GM18858 (cell line): ENCODE results near the gene ETV6.
A peak's percentile ranks its signal among the peaks of the same experiment; 100 is the strongest.

ENCODE experiments used
- ATAC-seq: cut with Tn5 transposase; IDR thresholded peaks from one replicate; pipeline ENCODE4 v1.9.1; 2021; ENCODE audit not compliant: unreplicated experiment

The ETV6 gene

DNA sequence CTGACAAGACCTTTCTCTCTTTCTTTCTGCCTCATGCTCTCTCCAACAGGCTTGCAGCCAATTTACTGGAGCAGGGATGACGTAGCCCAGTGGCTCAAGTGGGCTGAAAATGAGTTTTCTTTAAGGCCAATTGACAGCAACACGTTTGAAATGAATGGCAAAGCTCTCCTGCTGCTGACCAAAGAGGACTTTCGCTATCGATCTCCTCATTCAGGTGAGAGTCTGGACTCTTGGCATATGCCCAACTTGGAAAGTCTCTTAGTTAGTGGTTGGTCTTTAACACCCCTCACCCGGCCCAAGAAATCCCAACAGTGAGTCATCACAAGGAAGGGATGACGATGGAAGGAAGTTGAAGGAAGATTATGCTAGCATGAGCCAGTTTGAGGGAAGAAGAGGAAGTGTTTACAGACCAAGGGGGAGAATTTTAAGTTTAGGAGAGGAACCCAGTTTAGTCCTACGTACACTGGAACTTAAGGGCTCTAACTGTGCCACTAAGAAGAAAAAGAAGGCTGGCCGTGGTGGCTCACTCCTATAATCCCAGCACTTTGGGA lies 189.7 kb downstream of the ETV6 start:
- no peak for ATAC-seq

GRCh38 chr12:11840366-11840765 lies 190.9 kb downstream of the ETV6 start:
- no peak for ATAC-seq

DNA sequence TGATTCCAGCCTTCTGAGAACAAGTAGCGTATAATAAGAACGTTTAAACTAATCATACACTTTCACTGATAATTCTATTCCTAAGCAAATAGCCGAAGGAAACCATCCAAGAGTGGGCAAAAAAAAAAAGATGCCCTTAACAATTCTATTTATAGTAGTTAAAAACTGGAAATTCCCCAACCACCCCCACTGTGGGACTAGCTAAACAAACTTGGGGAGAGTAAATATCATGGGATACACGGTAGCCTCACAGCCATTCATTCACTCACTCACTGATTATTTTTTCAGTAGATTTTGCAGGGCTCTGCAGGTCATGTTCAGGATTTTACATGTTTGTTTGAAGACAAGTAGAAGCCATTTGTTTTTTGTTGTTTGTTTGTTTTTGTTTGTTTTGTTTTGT lies 197.0 kb downstream of the ETV6 start:
- ATAC-seq = no peak

- no peak for ATAC-seq
Measured at GRCh38 chr12:11847539-11847938, 198.1 kb downstream of the ETV6 start.

DNA sequence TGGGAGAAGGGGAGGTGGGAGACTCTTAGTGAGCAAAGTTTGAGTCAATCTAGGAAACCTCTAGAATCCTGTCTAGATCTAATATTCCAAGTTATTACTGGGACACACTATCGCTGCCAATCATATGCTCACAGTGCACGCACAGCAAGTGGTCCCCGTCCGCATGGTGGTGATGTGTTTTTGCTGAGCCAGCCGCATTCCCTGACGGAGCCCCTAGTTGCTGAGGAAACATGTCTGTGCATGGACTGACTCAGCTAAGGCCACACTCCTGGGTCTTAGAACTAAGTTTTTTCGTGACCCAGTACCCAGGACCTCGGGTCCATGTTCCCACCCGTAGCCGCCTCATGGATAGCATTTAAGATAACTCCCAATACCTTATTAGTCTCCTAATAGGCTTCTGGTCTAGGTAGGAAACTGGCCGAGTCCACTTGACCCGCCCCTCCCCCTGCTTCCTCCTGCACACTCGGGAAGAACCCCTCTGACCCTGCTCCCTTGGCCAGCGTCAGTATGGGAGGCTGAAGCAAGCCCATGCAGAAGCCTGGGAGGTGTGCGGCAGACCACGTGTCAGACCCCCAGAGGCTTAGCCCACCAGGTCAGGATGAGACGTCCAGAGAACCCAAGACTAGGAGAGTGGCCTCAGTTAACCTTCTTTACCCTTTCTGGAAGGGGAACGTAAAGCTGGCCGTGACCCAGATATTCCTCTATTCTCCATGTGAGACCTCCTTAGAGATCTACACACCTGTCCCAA lies 200.5 kb downstream of the ETV6 start:
- no peak for ATAC-seq

- ATAC-seq = no peak
Measured at GRCh38 chr12:11853126-11853525, 203.7 kb downstream of the ETV6 start.

GRCh38 chr12:11854011-11854499 lies 204.6 kb downstream of the ETV6 start:
- ATAC-seq = no peak

GRCh38 chr12:11855983-11856374 lies 206.5 kb downstream of the ETV6 start:
- peak; percentile 54 for ATAC-seq

GRCh38 chr12:11856971-11857370 lies 207.5 kb downstream of the ETV6 start:
- ATAC-seq = no peak

- ATAC-seq = no peak
Measured at GRCh38 chr12:11859705-11860425, 210.4 kb downstream of the ETV6 start.

- ATAC-seq = no peak
Measured at GRCh38 chr12:11861155-11861863, 211.8 kb downstream of the ETV6 start.

- no peak for ATAC-seq
Measured at GRCh38 chr12:11861864-11862600, 212.6 kb downstream of the ETV6 start.

DNA sequence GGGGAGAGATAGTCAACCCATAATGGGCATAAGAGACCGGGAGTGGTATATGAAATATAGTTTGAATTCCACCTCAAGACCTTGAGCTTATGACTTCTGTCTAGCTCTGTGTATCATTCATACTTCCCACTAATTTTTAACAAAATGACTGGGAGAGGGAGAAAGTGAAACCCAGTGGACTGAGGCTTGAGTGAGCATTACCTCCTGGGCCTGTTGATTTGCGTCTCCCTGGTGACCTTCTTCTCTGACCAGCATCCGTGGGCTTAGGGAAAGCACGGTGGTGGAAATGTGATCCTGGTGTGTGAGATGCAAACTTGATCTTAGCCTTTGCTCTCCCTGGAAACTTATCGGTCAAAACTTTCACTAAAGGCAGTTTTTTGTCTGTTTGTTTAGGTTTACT lies 213.3 kb downstream of the ETV6 start:
- ATAC-seq = no peak

- ATAC-seq = no peak
Measured at GRCh38 chr12:11863478-11863906, 214.0 kb downstream of the ETV6 start.

DNA sequence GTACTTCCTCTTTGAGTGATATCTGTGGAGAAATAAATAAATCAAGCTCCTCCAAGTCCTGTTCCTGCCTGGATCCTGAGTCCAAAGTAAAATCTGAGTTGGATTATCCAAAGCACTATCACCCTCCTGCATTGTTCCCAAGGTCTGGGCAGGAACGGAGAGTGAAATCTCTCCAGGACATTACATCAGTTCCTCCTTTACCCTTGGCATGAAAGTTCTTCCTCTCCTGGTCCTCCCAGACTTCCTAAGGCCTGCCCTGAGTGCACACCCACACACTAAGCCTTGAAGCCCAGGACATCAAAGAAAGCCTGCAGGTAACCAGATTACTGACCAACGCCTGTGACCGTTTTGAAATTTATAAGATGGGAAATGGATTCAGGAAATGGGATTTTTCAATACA lies 214.5 kb downstream of the ETV6 start:
- ATAC-seq = no peak

DNA sequence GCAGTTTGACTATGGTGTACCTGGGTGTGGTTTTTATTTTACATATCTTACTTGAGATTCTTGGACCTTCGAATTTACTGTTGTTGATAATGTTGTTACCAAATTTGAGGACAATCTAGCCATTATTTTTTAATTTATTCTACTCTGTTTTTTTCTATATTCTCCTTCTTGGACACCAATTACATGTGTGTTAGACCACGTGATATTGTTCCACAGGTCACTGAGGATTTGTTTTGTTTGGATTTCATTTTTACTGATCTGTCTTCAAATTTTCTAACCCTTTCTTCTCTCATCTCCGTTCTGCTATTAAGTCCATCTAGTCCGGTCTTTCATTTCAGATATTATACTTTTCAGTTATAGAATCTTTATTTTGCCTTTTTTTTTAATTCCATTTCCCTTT lies 216.3 kb downstream of the ETV6 start:
- ATAC-seq = no peak

- no peak for ATAC-seq
Measured at GRCh38 chr12:11868027-11868426, 218.6 kb downstream of the ETV6 start.

DNA sequence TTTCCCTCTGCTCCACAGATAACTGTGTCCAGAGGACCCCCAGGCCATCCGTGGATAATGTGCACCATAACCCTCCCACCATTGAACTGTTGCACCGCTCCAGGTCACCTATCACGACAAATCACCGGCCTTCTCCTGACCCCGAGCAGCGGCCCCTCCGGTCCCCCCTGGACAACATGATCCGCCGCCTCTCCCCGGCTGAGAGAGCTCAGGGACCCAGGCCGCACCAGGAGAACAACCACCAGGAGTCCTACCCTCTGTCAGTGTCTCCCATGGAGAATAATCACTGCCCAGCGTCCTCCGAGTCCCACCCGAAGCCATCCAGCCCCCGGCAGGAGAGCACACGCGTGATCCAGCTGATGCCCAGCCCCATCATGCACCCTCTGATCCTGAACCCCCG lies 219.9 kb downstream of the ETV6 start:
- ATAC-seq = no peak

DNA sequence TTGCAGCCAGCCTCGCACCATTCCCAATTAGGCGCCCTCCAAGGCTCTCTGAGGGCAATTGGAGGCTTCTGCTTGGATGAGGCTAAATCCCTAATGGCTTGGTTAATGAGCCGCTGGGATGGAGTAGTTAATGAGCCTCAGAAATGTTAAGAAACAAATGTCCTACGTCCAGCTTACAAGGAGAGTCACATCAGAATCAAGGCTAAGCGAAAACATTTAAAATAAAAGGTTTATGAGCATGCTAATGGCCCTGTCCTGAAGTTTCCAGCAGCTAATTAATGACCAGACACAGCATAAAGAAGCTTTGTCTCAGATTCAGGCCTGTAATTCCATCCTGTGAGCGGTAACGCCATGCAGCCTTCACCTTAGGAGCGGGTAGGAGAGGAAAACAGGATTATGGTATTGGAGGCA lies 220.6 kb downstream of the ETV6 start:
- ATAC-seq = no peak

DNA sequence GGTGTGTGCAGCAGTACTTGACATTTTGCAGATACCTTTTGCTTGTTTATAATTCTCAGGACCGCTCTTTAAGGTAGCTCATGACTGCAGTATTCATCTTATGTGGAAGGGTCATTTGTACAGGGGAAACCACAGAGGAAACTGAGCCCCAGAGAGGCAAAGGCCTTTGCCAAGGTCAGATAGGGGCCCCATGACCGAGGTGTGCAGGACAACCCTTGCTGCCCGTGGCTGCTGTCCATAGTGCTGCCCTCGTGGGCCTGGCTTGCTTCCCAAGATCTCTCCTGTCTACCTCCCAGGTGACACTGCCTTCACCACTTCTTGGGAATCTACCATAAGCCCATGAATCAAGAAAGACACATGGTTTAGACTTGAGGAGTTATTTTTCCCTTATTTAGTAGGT lies 222.6 kb downstream of the ETV6 start:
- ATAC-seq = no peak

DNA sequence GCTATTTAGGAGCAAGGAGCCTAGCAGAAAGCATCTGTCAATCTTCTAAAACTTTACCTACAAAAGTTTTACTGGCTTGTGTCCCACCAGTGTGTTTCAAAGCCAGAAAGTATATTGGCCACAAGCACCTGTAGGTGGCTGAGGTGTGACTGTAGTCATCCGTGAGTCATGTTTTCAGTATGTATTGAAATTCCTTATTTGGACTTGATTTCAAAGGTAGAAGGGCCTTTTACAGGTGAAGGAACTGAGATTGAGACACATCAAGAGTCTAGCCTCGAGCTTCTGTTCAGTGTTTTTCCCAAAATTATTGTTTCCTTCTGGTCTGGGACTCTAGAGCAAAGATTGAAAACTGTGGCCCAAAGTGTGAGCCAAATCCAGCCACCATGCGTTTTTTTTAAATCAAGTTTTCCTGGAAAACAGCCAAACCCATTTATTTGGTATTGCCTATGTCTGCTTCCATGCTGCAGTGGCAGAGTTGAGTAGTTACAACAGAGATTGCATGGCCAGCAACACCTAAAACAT lies 226.0 kb downstream of the ETV6 start:
- no peak for ATAC-seq
